GM18951 (cell line): ENCODE measurements around the gene LARP6.

ENCODE experiments used
- POLR2A ChIP-seq: IDR thresholded peaks from 4 replicates; pipeline ENCODE4 v1.6.1; 2011; ENCODE audit warnings: mild to moderate bottlenecking; ENCODE audit not compliant: insufficient read length, insufficient read depth; ENCODE audit errors: extremely low read depth
- in situ Hi-C: fragments of 300-500 bp; cut with MboI; formaldehyde crosslinking; loops from one replicate; pipeline ENCODE4 v1.12.0; 2022; ENCODE audit warnings: low sequenced_read_pairs, mixed read lengths, inconsistent platforms; ENCODE audit not compliant: unreplicated experiment

The LARP6 gene

GRCh38 chr15:70853318-70853972 is 512 bp downstream of the LARP6 start:
- in situ Hi-C loops: no loop called here
- TF ChIP-seq POLR2A: no peak

- no peak for TF ChIP-seq POLR2A
- in situ Hi-C loops: no loop called here
Measured at GRCh38 chr15:70852501-70853317, 1.2 kb downstream of the LARP6 start.

- in situ Hi-C loops: no loop called here
- TF ChIP-seq POLR2A: no peak
Measured at GRCh38 chr15:70851889-70852288, 2.1 kb downstream of the LARP6 start.

GRCh38 chr15:70845602-70846360 is 8.2 kb downstream of the LARP6 start:
- no peak for TF ChIP-seq POLR2A
- in situ Hi-C loops: loop anchor here (25.0 kb wide), 1 partner anchor 592 kb away; no protein-coding TSS in a partner anchor

- TF ChIP-seq POLR2A: no peak
- in situ Hi-C loops: loop anchor here (25.0 kb wide), 1 partner anchor 600 kb away; no protein-coding TSS in a partner anchor
Measured at GRCh38 chr15:70837476-70837875, 16.5 kb downstream of the LARP6 start.

GRCh38 chr15:70835841-70836240 is 18.1 kb downstream of the LARP6 start:
- no peak for TF ChIP-seq POLR2A
- in situ Hi-C loops: loop anchor here (25.0 kb wide), 1 partner anchor 601 kb away; no protein-coding TSS in a partner anchor

GRCh38 chr15:70835415-70835814 is 18.5 kb downstream of the LARP6 start:
- in situ Hi-C loops: loop anchor here (25.0 kb wide), 1 partner anchor 602 kb away; no protein-coding TSS in a partner anchor
- TF ChIP-seq POLR2A: no peak

GRCh38 chr15:70834999-70835398 is 19.0 kb downstream of the LARP6 start:
- no peak for TF ChIP-seq POLR2A
- in situ Hi-C loops: loop anchor here (25.0 kb wide), 1 partner anchor 602 kb away; no protein-coding TSS in a partner anchor

- in situ Hi-C loops: loop anchor here (25.0 kb wide), 1 partner anchor 603 kb away; no protein-coding TSS in a partner anchor
- TF ChIP-seq POLR2A: no peak
Measured at GRCh38 chr15:70833861-70834765, 19.8 kb downstream of the LARP6 start.

GRCh38 chr15:70833422-70833821 is 20.5 kb downstream of the LARP6 start:
- no peak for TF ChIP-seq POLR2A
- in situ Hi-C loops: loop anchor here (25.0 kb wide), 1 partner anchor 604 kb away; no protein-coding TSS in a partner anchor

GRCh38 chr15:70832176-70832575 is 21.8 kb downstream of the LARP6 start:
- TF ChIP-seq POLR2A: no peak
- in situ Hi-C loops: loop anchor here (25.0 kb wide), 1 partner anchor 605 kb away; no protein-coding TSS in a partner anchor
